ENCODE measurements around the gene UBAC2.
"Not testable (repeated sequence)": the region's sequence is repeated elsewhere in the genome, so short reads cannot be mapped to it uniquely, and the experiment has no call there.

Gene UBAC2

DNA sequence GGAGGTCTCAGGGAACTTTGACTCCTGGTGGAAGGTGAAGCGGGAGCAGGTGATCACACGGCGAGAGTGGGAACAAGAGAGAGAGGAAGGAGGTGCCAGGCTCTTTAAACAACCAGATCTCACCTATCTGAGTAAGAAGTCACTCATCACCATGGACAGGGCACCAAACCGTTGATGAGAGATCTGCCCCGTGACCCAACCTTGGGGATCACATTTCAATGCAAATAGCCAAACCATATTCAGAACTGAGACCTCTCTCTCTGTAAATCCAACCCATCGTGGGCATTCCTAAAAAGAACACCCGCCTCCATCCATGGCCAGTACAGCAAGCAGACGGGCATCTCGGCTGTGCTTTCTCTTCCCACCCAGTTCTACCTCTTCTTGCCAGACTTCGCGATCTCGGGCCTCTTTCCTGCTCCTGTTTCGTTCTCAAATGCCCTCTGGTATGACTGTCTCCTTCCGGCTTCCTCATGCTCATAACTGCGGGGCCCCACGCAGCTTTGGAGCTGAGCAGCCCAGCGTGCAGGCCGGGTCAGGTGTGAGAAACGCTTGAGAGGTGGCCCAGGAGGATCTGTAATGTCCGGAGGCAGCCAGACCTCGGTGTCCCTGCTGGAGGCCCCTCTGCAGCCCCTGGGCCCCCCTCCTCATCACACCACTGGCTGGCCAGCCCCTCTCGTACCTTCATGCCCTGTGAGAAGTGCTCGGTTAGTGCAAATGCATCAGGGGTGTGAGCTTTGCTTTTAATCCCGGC lies 203.5 kb downstream of the UBAC2 start:
- DNase-seq = no peak

DNA sequence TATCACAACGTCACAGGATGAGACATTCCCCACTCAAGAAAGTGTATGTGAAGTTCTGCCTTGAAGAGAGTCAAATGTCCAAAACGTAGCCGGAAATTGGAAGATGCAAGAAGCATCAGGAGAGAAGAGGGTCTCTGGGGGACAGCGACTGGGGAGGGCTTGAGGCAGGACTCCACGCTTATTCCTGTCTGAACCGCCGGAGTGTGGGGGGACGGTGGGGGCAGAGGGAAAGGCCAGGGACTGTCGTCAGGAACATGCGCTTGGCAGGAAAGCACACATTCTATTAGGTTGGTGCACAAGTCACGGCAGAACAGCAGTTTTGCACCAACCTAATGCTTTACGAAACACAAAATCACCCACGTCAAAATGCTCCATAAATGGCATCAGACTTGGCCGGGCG lies 205.3 kb downstream of the UBAC2 start:
- no peak for DNase-seq

GRCh38 chr13:99406799-99407201 lies 206.1 kb downstream of the UBAC2 start:
- DNase-seq = no peak

DNA sequence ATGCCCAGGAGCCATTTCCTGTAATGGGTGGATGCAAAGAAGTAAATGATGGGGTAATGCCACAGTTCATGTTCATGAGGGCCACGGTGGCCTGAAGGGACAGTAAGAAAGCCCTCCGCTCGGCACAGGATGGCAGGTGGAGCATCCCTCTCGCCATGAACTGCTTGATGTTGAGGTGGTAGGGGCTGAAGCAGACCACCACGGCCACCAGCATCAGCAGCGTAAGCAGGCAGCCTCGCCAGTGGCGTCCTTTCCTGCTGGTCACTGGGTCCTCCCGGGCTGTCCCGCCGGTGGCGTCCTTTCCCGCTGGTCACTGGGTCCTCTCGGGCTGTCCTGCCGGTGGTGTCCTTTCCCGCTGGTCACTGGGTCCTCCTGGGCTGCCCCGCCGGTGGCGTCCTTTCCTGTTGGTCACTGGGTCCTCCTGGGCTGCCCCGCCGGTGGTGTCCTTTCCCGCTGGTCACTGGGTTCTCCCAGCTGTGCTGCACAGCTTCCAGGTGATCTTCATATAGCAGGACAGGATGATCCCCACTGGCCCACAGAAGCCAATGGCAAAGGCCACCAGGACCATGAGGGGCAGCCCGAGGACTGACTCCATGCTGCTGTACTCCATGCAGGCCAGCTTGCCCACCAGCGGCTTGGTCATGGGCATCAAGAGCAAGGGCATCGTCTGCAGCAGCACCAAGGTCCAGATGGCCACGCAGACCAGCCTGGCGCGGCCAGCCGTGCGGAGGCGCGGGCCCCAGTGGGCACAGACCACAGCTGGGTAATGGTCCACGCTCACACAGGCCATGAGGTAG lies 207.4 kb downstream of the UBAC2 start:
- DNase-seq = no peak

DNA sequence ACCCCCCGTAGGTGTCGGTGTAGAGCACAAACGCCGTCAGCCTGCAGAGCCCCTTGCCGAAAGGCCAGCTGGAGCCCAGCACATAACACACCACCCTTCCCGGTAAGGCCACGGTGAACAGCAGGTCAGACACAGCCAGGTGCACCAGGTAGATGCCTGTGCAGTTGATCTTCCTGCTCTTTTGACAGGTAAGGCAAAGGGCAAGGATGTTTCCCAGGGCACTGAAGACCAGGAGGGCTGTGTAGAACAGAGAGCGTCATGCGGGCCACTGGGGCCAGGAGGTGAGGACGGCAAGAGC lies 208.0 kb downstream of the UBAC2 start:
- no peak for DNase-seq

DNA sequence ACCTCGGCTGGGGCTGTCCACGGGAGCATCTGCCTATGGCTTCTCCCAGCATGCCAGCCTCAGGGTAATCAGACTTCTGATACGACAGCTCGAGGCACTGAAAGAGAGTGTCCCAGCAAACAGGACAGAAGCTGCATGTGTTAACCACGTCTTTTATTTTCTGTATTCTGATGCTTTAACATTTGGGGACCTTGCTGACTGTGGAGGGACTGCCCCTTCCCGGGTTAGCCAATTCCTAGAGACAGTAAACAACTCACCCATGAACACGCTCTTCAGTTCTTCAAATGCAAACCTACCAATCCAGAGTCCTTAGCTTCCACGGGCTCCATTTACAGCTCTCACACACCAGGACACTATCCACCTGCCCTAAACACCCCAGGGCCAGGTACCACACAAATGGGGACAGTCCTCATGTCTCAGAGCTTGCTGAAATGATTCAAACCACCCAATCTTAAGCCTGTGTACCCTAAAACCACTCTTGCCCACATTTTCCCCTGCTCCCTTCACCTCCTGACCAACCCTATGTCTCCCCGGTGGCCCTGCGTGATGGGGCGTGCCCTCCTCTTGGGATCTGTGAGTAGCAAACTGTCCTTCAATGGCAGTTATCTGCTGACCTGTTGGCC lies 208.9 kb downstream of the UBAC2 start:
- DNase-seq = not testable (repeated sequence)

DNA sequence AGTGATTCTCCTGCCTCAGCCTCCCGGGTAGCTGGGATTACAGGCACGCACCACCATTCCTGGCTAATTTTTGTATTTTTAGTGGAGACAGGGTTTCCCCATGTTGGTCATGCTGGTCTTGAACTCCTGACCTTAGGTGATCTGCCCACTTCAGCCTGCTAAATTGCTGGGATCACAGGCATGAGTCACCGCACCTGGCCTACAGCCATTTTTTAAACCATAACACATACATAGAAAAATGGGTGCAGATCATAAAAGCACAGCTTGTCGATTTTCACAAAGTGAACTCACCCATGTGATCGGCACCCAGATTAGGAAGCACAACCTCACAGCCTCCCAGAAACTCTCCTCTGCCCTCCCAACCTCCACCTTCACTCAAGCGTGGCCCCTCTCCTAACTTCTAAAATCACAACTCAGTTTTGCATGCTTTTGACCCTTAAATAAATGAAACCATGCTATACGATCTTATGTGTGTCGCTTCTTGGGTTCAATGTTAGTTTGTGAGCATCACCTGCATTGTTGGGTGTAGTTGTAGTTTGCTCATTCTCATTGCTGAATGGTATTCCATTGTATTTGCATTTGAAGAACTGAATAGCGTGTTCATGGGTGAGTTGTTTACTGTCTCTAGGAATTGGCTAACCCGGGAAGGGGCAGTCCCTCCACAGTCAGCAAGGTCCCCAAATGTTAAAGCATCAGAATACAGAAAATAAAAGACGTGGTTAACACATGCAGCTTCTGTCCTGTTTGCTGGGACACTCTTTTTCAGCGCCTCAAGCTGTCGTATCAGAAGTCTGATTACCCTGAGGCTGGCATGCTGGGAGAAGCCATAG lies 210.2 kb downstream of the UBAC2 start:
- DNase-seq = not testable (repeated sequence)

- DNase-seq = no peak
Observed at GRCh38 chr13:99412856-99413255, 212.2 kb downstream of the UBAC2 start.

DNA sequence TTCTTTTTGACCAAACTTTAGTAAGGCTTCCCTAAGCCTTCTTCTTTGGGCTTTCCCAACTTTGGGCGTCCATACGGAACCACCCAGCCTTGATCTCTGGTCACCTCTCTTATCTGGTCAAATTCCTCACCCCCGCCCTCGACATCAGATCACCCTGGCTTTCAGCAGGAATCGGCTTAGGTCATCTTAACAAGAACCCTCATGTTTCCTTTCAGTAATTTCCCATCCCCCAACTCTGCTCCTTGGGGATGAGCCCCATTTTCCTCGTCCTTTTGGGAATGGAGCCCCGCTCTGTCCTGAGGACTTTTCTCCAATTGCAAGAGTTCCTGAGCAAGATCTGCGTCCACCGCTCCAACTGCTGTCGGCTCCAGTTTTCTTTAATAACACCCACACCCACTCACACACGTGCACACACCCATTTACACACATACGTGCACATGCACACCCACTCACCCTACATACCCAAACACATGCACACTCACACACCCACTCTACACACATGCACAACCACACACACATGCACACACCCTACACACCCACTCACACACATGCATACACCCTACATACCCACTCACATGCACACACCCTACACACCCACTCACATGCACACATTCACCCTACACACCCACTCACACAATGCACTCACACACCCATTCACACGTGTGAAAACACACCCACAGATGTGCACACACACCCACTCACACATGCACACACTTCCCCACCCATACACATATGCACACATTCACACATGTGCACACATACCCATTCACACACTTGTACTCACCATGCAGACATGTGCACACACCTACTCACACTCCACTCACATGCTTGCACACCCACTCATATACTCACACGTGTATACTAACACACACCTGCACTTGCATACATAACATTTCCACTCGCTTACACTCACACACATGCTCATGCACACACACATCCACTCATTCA lies 213.7 kb downstream of the UBAC2 start:
- DNase-seq = no peak

- DNase-seq = no peak
Observed at GRCh38 chr13:99415014-99415650, 214.5 kb downstream of the UBAC2 start.

DNA sequence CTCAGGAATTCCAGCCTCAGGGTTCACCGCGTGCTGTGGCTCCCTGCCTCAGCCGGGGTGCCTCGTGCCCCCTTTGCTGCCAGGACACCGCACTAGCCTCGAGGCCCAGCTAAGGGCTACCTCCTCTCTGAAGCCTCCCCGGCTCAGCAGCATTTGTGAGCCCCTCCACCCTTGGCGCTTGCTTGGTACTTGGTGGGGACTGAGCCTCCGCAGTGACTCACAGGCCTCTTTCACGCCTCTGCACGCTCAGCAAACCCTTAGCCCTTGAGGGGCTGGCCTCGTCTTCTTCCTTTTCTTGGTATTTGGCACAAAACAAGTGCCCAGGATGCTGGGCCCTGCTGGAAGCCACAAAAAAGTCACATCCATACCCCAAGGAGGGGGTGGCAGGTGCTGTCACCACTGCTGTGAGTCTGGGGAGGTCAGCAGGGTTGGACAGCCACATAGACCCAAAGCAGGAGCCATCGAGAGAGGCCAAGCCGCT lies 215.2 kb downstream of the UBAC2 start:
- no peak for DNase-seq

GRCh38 chr13:99416411-99417121 lies 215.9 kb downstream of the UBAC2 start:
- no peak for DNase-seq

DNA sequence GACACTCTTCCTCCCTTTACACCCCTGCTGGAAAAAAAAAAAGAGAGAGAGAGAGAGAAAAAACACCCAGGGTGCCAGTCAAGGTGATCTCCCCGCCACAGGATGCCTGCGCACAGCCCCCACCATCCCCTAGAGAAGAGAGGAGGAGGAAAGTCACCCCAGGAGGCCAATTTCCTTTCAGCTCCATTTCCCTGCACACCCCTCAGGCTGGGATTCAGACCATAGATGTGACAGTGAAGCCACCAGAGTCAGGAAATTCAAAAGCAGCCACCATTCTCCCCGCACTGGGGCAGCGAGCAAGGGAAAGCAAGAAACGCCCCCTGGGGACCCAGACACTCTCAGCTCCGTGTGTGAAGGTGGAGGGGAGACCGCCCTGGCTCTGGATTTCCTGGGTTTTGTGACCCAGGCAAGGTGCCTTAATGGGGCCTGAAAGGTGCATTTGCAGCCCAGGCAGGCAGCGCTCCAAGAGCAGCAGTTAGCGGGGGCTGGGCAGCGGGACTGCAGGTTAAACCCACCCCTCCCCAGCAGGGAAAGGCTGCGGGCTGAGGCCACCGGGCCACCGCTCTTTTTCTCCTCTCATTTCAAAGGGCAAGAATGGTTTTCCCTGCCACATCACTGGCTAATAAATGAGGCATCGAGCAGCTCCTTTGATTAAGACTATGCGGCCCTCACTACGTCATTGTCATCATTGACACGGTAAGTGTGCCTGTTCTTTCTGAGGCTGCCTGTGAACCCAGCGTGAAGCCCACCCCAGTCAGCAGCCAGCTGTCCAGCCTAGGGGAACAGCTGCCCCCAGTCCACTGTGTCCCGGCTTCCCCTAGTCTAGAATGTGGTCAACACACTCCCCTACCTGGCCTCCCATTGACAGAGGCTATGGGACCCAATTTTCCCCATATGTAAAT lies 216.8 kb downstream of the UBAC2 start:
- peak; percentile 73 for DNase-seq

DNA sequence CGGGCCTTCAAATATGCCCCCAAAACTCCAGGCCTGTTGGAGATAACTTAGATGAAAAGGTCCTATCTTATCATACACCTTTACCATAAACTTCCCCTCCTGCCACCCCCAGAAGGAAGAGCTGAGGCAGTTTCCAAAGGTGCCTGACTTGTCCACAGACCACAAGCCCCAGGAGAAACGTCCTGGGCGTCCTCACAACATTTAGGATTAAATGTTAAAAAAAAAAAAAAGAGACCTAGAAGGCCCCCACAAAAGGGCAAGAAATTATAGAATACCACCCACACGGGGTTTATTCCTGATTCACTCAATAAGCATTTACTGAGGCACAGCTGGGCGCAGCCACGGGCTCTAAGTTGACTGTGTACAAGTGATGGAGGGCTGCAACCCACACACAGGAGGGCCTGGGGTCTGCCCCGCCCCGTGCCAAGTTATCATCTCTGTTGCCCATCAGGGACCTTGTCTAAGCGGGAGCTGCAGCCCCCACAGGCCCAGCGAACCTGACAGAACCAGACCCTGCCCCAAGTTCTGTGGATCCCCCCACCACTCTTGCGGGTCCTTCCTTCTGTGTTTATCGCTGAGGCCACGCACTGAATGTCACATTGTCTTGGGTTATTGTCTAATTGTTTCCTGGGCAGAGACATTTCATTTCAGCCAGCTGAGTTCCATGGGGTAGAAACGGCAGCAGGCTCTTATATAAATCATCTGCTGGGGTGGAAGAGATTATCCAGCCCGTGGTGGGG lies 217.6 kb downstream of the UBAC2 start:
- peak; percentile 27 for DNase-seq

DNA sequence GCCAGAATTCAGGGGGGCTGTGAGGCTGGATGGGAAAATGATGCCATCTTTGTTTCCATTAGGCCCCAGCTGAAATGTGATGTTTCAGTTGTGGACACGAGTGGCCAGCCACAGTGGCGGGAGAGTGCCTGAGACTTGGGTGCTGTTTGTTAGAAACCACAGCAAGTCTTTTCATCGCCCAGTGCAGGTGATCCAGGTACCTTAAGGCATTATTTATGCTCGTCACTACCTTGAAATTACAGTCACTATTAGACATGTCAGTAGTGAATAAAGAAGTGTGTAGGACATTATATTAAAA lies 218.1 kb downstream of the UBAC2 start:
- DNase-seq = peak; percentile 16

GRCh38 chr13:99419591-99420243 lies 219.1 kb downstream of the UBAC2 start:
- DNase-seq = no peak

DNA sequence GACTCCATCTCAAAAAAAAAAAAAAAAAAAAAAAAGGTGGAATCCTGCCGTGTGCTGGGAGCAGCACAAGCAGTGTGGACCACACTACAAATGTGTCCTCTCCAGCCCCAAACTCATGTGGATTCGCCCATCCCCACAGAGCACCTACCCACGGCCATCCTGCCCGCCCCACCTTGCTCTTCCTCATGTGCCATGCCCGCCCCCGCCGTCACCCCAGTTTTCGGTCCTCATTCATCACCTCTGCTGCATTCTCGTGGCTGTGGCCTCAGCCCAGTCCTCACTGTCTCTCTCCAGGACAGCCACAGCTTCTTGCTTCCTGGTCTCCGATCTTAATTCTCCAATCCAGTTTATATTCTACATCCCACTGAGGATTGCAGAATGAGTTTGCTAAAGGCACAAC lies 220.6 kb downstream of the UBAC2 start:
- no peak for DNase-seq

All from eye (tissue), 1 donor.